NCI-H345 treated with DMSO at 0.1 percent for 48 hours (cell line): ENCODE results near the gene TBATA.

Experiments used
- DNase-seq: peaks from one replicate; lab custom pipeline; 2025; ENCODE audit not compliant: unreplicated experiment; lab: John Stamatoyannopoulos, UW

The TBATA gene

DNA sequence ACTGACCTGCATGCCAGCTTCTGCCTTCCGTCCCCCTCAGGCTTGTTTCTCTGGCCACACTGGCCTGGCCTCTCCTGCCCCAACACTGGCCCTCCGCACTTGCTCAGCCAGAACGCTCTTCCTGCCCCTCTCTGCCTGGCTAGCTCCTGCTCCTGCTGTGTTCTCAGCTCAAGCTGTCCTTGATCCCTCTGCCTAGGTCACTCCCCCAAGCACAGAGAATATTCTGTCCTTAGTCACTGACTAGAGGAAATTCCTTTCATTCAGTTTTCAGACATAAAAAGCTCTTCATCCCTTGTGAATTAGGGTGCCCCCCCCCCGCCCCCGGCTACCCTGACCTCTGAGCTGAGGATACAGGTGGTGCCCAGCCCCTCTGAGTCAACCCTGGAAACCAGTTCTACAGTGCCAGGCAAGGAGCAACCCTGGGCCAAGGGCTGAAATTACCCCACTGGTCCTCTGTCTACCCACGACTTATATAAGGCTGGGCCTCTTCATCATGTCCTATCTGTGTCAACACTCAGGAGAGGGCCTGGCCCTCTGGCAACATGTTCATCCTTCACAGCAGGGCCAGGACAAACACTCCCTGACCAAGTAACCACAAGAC is 23.9 kb upstream of the TBATA start:
- DNase-seq, result no peak

GRCh38 chr10:70807556-70807955 is 22.4 kb upstream of the TBATA start:
- DNase-seq, result no peak

DNA sequence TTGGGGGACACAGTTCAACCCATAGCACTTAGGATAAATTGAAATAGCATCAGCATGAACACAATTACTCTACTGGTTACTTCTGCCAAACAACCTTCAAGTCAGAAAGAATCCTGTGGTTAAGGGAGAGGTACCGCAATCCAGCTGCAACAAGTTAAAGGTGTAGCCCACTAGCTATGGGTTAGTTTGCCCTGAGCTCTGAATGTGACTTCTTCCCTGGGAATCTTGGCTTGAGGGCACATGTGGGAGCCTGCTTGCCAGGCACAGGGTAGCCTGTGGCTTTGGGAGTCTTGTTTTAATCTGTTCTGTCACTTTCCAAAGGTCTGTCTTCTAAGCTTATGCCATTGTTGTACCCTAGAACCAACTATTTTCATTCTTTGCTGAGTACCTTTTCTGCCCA is 21.7 kb upstream of the TBATA start:
- no peak for DNase-seq

DNA sequence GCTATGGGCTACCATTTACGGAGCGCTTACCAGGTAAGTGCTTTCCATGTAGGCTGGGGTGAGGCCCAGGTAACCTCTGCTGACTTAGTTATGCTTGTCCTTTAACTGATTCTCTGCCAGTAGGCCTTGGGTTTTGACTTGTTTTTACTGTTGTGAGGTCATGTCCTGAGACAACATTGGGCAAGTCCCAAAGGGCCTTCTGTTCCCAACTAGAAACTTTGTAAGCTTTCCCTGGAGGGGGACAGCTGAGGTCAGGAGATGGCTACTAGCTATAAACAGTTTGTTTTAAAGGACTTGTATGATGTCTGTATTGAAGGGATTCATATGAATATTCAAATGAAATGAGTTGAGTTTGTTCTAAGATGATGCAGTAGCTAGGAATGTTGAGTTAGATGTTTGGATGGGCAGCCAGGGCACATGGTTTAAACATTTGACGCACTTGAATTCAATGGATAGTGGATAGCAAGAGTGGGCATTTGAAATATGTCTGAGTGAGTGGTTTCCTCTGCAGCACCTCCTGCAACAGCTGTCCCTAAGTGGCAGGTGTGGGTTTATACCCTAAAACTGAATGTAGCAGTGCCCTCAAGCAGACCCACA is 20.5 kb upstream of the TBATA start:
- DNase-seq, result no peak

DNA sequence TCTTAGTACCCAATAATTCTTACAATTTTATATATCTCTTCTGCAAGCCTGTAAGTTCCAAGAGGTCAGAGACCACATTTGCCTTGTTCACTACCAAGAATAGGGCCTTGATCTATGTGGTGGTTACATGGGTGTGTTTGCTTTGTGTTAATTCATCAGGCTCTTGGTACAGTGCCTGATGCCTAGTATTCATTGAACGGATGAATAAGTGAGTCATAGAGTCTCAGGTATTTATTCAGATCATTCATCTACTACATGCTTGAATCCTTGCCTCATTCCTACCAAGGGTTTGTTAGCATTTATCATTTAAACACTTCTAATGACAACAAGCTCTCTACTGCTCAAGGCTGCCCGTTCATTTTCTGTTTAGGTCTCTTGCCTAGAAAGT is 19.2 kb upstream of the TBATA start:
- no peak for DNase-seq

- DNase-seq, result peak; percentile 96
These were observed 18.7 kb upstream of the TBATA start for GRCh38 chr10:70803775-70804420.

DNA sequence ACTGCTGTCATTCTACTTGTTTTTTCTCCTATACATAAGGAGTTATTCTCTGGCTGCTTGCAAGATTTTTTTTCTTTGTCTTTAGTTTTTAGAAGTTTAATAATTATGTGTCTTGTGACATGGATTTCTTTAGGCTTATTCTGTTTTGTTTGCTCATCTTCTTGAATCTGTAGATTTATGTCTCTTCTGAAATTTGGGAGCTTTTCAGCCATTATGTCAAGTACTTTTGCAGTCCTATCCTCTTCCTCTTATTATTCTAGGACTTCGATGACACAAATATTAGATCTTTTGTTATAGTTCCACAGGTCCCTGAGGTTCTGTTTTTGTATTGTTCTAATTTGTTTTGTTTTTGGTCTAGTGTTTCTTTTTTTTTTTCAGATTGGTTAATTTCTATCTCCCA is 16.7 kb upstream of the TBATA start:
- DNase-seq, result no peak

DNA sequence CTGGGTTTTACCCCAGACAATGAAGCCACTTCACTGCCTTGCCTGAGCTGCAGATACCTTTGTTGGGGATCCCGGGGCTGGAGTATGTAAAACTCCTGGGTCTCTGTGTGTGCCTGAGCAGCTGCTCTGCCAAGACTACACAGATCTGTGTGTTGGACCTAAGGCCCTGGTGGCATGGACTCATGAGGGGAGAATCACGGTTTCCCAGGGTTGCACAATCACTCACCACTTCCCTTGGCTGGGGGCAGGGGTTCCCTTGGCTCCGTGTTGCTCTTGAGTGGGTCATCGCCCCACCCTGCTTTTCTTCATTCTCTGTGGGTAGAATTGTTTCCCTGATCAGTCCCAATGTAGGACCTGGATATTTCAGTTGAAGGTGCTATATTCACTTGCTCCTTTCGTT is 13.9 kb upstream of the TBATA start:
- DNase-seq, result no peak

DNA sequence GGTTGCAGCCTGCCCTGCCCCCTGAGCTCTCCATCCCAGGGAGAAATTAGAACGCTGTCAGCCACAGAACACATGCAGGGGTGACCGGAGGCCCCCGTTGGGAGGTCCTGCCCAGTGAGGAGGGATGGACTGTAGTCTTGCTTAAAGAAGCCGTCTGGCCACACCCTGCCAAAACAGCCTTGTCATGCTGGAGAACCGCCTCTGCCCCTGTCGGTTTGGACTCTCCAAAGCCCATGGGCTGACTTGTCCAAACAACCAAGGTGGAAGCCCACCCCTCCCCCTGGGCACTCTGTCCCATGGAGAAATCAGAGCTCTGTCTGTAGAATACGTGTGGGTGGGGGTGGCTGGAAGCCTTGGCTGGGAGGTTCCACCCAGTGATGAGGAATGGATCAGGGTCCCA is 12.7 kb upstream of the TBATA start:
- DNase-seq, result no peak

DNA sequence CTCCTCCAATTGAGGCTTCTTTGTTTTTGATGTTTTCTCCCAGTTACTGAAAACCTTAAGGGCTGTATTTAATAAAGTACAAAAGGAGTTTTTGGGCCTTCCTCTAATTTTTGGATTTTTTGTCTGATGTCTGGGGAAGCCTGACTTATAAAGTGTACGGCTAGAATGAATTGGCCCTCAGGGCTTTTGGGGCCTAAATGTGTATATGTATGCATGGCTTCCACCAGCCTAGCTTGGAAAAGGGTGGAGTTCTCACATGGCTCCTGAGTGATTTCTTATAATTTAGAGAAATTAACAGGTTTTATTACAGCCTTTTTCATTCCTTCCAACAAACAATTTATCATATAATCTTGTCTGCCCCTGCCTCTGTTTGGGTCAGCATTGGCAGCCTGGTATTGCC is 10.4 kb upstream of the TBATA start:
- DNase-seq, result no peak

GRCh38 chr10:70791386-70792039 is 6.3 kb upstream of the TBATA start:
- DNase-seq, result no peak

DNA sequence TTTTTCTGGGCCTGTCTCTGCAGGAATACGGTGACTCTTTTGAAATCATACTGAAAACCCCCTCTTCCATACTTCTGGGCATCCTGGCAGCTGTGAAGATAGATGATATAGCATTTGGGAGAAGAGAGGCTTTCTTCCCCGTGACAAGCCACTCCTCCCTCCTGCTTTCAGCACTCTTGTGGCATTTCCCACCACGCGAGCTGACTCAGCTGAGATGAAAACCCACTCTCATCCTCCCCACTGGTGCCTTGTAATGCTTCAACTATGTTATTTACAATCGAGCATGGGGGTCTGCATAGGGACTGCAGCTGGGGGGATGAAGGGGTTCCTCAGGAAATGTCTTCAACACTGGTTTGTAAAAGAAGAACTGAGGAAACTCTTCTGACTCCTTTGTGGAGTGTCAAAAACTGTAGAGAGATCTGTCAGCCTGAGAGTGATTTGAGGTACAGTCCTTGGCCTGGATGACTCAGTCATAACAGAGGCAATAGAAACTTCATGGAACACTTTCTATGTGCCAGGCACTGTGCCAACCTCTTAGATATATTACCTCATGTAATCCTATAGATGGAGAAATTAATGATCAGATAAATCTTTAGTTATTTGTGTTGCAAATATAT is 1.7 kb upstream of the TBATA start:
- DNase-seq, result no peak

GRCh38 chr10:70784471-70784870 is 706 bp downstream of the TBATA start:
- DNase-seq, result no peak

DNA sequence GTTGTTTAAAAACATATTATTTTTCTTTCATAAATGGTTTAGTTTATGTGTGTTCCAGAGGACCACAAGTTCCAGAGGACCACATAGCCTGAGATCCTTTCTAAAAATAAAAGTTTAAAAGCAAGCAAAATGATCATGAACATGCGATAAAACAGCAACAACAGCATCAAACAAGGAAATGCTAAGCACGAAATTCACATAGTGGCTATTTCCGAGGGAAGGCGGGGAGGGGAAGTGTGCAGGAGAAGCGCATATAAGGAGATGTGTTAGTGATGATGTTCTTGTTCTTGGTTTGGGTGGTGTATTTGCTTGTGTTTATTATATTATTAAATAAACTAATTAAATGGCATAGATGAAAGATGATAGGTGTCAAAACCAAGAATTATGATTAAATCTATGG is 1.2 kb downstream of the TBATA start:
- no peak for DNase-seq

DNA sequence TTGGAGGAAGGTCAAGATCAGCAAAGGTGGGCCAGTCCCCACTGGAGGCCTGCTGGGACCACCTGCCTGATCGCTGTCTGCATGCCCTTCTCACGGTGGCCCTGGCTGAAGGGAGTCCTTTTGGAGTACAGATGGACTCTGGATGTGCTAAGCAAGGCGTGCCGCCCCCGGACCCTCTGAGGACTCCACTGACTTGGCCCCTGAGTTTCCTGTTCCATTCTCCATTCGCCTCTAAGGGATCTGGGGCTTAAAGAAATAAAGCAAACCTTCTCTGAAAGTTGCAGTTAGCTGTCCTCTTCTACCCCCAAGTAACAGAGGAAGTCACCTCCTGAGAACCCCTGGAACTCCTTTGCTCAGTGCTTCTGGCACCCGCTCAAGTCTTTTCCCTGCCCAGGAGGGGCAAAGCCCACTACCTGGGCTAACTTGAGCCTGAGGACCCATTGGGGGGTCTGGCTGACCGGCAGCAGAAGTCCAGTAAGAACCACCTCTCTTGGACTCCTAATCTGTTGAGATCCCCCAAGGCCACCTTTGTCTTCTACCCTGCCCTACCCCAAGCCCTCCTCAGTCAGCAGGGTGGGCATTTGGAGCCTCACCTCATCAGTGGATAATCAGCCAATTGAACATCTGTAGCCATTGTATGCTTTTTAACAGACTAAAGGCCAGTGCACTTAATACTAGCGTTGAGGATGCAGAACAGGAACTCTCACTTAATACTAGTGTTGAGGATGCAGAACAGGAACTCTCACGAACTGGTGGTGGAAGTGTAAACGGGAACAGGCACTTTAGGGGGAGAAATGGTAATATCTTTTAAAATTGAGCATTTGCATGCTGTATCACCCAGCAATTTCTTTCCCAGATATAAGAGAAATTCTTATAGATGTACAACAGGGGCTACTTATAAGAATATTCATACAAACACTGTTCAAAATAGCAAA is 2.2 kb downstream of the TBATA start:
- no peak for DNase-seq

DNA sequence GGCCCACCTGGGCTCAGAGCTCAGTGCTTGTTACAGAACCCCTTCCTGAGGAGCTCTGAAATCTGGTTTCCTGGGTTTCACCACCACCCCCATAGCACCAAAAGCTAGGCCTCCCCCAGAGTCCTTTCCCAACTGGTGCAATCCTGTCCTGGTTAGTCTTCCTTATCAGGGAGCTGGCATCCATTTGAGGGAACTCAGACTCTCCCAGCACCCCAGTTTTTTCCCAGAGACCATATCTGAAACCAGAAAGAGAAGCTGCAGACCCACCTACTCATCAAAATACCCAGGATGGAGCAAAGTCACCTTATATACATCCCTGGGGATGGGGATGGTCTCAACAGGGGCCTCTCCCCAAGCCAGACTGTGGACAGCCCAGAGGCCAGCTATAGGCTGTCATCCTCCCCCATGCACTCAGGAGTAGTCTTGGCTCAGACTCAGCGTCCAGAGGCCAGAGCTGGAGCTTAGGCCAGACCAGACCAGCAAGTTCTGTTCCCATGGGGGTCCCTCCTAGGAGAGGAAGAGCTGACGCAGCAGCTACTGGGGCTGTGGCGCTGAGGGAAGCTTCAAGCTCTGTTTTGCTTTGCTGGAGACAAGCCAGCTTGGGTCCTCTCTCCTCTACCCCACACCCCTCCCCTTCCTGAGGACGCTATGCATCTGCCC is 3.0 kb downstream of the TBATA start:
- DNase-seq, result no peak

DNA sequence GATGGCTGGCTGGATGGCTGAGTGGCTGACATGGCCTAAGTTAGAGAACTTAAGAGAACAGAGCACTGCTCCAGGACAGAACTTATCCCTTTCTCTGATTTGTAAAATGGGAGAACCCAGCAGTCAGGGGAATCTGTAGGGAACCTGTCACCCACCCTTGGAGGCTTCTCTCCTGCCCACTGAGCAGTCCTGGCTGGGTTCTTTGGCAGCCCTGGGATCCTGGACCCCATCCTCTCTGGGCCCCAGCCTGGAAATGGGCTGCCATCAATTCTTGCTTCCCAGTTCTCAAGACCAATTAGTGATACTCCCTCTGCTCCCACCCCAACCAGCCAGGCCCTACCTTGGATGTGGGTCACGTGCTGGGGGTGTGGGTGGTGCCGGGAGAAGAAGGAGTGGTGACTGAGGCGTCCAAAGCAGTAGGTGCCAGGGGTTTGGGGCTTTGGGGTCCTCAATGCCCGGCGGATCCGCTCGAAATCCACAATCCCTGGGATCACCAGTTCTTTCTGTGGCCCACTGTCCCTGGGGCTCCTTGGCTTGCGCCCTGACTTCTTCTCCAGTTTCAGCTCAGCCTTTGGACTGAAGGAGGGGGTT is 3.6 kb downstream of the TBATA start:
- DNase-seq, result no peak

DNA sequence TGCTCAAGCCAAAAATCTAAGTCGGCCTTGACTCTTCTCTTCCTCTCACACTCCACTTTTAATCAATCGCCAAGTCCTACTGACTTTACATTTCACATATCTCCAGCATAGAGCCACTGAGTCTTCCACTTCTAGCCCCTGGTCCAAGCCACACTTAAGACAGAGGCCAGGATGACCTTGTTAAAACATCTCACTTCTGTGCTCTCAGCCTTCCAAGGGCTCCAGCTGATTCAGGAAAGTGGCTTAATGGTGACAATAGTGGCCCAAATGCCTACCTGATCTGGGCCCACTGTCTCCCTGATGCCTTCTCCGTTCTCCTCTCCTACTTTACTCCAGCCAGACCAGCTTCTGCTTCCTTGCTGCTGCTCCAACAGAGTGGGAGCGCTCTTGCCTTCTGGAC is 4.4 kb downstream of the TBATA start:
- no peak for DNase-seq

GRCh38 chr10:70780370-70780760 is 4.8 kb downstream of the TBATA start:
- no peak for DNase-seq
